Hematopoietic multipotent progenitor cell treated with erythropoietin and hydrocortisone succinate and interleukin-3 and kit ligand, for 6 days (in vitro differentiated cells): ENCODE measurements around the gene HYAL1.
"Not testable (repeated sequence)": the region's sequence is repeated elsewhere in the genome, so short reads cannot be mapped to it uniquely, and the experiment has no call there.

ENCODE experiments used
- DNase-seq: peaks from one replicate; pipeline ENCODE4 v3.0.0-alpha.2; 2015

Gene HYAL1

GRCh38 chr3:50293079-50293801 lies 10.1 kb downstream of the HYAL1 start:
- DNase-seq, result no peak

GRCh38 chr3:50292159-50293078 lies 11.0 kb downstream of the HYAL1 start, which contains the start of gene IFRD2:
Gene IFRD2, minus strand, starts transcription at chr3:50292429. Its CDS starts 155 bp downstream, at chr3:50292274.
- DNase-seq, result peak; percentile 99

GRCh38 chr3:50290161-50290641 lies 13.2 kb downstream of the HYAL1 start:
- no peak for DNase-seq

- DNase-seq, result no peak
Observed at GRCh38 chr3:50289130-50289529, 14.2 kb downstream of the HYAL1 start.

GRCh38 chr3:50288387-50289007 lies 14.9 kb downstream of the HYAL1 start:
- no peak for DNase-seq

- no peak for DNase-seq
Observed at GRCh38 chr3:50287262-50287661, 16.1 kb downstream of the HYAL1 start.

- no peak for DNase-seq
Observed at GRCh38 chr3:50286322-50287227, 16.8 kb downstream of the HYAL1 start.

- DNase-seq, result not testable (repeated sequence)
Observed at GRCh38 chr3:50284121-50284520, 19.3 kb downstream of the HYAL1 start.

GRCh38 chr3:50279255-50280016 lies 23.9 kb downstream of the HYAL1 start:
- DNase-seq, result no peak

- DNase-seq, result no peak
Observed at GRCh38 chr3:50278880-50279224, 24.5 kb downstream of the HYAL1 start, which contains the start of gene LSMEM2. Gene LSMEM2, plus strand, starts transcription at chr3:50279087. Its CDS starts 27 bp downstream, at chr3:50279114.

GRCh38 chr3:50278123-50278879 lies 25.1 kb downstream of the HYAL1 start:
- no peak for DNase-seq

- DNase-seq, result no peak
Observed at GRCh38 chr3:50276762-50277101, 26.6 kb downstream of the HYAL1 start.

GRCh38 chr3:50275996-50276761 lies 27.2 kb downstream of the HYAL1 start:
- peak; percentile 61 for DNase-seq

- DNase-seq, result no peak
Observed at GRCh38 chr3:50275141-50275995, 28.0 kb downstream of the HYAL1 start.

- peak; percentile 89 for DNase-seq
Observed at GRCh38 chr3:50274371-50275104, 28.8 kb downstream of the HYAL1 start.

GRCh38 chr3:50273689-50274065 lies 29.7 kb downstream of the HYAL1 start:
- DNase-seq, result no peak

- DNase-seq, result peak; percentile 88
Observed at GRCh38 chr3:50272911-50273688, 30.3 kb downstream of the HYAL1 start.
